GM18870 (cell line): Measurements from ENCODE around the gene TNS2.
"Not testable (repeated sequence)": the region's sequence is repeated elsewhere in the genome, so short reads cannot be mapped to it uniquely, and the experiment has no call there.

Experiments used
- ATAC-seq: cut with Tn5 transposase; IDR thresholded peaks from one replicate; pipeline ENCODE4 v1.9.1; 2021; ENCODE audit warnings: moderate library complexity; ENCODE audit not compliant: unreplicated experiment

The TNS2 gene

DNA sequence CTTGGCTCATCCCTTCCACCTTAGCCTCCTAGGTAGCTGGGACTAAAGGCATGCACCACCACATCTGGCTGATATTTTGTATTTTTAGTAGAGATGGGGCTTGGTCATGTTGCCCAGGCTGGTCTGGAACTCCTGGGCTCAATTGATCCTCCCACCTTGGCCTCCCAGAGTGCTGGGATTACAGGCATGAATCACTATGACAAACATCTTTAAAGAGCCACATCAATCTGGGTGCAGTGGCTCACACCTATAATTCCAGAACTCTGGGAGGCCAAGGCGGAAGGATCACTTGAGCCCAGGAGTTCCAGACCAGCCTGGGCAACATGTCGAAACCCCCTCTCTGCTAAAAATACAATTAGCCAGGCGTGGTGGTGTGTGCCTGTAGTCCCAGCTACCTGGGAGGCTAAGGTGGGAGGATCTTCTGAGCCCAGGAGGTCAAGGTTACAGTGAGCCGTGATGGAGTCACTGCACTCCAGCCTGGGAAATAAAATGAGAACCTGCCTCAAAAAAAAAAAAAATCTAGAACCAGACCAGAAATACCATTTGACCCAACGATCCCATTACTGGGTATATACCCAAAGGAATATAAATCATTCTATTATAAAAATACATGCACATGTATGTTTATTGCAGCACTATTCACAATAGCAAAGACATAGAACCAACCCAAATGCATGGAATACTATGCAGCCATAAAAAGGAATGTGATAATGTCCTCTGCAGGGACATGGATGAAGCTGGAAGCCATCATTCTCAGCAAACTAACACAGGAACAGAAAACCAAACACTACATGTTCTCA, 45.1 kb downstream of the TNS2 start:
- not testable (repeated sequence) for ATAC-seq

DNA sequence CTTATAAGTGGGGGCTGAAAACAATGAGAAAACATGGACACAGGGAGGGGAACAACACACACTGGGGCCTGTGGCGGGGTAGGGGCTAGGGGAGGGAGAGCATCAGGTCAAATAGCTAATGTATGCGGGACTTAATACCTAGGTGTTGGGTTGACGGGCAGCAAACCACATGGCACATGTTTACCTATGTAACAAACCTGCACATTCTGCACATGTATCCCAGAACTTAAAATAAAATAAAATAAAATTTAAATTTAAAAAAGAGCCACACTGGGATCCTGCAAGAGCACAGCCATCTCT, 45.7 kb downstream of the TNS2 start:
- not testable (repeated sequence) for ATAC-seq

DNA sequence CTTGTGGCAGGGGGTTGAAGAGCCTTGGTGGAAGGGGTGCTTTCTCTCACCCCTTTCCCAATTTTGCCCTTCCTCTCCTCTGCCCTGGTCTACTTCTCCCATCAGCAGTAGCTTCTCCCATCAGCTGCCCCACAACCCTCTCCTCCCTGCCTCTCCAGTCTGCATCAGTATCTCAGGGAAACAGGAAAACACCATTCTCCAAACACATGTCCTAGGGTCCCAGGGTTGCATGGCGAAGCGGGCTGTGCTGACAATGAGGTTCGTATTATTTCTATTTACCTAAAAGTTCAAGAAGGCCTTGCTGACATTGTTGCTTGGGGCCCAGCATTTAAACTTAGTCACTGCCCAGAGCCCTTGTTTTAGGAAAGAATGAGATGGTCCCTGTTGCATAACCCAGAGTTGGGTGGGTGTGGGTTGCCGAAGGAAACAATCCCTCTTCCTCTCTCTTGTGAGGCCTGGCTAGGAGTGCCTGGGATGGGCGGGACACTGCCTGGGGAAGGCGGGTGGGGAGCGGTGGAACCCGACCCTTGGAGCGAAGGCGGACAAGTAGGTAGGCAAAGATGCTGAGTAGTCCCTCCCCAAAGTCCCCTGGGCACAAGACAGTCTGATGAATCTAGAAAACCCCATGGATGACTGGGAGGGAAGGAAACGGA, 46.4 kb downstream of the TNS2 start:
- ATAC-seq, result no peak

DNA sequence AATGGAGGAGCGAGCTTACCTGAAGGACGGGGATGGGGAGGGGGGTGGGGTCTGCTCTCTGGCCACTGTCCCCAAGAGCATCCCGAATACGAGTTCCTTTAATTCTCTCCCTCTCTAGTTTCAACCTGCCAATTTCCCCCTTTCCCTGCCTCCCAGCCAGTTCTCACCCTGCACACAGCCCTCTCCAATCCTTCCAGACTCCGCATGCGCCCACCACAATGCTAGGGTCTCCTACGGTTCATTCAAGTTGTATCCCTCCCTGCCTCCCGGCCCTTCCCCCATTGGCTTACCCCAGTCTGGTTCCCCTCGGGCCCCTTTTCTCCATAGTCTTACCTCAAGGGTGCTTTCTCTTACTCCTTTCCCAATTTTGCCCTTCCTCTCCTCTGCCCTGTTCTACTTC, 46.9 kb downstream of the TNS2 start:
- no peak for ATAC-seq

DNA sequence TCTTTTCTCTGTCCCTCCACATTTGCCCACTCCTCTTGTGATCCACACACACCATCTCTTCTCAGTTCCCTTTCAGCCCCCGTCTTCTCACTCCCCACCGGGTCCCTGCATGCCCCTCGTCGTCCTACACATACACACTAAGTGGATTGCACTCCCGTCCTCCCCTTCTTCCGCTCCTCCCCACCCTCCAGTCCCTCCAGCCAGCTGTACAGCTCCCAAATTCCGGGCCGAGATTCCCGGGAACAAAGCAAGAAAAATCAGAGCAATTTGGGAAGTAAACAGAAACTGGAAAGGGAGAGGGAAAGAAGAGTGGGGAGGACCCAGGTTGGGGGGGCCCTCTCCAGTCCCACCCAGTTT, 47.3 kb downstream of the TNS2 start:
- no peak for ATAC-seq

DNA sequence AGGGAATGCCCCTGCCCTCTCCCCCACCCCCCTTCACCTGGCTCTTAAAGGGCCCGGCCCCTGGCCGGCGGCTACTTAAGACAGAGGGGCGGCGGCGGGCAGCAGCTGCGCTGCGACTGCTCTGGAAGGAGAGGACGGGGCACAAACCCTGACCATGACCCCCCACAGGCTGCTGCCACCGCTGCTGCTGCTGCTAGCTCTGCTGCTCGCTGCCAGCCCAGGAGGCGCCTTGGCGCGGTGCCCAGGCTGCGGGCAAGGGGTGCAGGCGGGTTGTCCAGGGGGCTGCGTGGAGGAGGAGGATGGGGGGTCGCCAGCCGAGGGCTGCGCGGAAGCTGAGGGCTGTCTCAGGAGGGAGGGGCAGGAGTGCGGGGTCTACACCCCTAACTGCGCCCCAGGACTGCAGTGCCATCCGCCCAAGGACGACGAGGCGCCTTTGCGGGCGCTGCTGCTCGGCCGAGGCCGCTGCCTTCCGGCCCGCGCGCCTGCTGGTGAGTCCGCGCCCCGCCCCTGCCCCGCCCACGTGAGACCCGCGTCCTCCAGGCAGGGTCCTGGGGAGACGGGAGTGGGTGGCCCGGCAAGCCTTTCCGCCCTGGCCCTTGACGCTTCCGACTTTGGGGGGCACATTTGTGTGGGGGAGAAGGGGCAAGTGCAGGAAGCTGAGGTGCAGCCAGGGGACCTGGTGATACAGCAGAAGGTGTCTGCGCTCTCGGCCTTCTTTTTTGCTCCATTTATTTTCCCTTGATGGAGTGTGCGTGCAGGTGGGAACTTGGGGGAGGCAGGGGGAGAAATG, 47.9 kb downstream of the TNS2 start, which contains the start of gene IGFBP6:
Gene IGFBP6, plus strand, starts transcription at position 104 of the 790 bp plus-strand sequence. Its CDS starts 51 bp downstream, at position 155.
- no peak for ATAC-seq

DNA sequence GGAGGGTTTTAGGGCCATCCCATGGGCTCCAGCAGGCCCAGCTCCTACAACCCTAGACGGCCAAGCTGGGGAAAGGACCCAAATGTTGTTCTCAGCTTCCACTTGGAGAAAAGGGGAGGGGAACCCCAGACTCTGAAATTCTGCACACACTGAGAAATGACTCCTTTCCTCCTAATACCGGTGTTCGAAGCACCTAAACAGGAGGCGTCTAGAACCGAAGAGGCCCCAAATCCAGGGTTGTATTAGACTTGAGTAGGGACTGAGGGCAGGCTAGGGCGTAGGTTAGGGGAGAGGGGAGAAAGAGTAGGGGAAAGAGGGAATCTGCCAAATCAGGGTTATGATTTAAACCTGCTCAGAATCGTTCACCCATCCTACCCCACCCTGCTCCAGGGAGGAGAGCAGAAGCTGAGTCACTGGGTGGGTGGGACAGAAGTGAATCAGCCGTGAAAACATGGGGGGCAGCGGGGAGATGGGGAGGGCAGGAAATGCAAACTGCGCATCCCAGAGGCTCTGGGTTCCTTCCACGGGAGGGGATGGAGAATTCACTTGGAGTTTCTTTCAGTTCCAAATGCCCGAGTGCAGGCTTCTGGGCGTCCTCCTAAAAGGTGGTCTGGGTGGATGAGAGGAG, 48.6 kb downstream of the TNS2 start:
- no peak for ATAC-seq

DNA sequence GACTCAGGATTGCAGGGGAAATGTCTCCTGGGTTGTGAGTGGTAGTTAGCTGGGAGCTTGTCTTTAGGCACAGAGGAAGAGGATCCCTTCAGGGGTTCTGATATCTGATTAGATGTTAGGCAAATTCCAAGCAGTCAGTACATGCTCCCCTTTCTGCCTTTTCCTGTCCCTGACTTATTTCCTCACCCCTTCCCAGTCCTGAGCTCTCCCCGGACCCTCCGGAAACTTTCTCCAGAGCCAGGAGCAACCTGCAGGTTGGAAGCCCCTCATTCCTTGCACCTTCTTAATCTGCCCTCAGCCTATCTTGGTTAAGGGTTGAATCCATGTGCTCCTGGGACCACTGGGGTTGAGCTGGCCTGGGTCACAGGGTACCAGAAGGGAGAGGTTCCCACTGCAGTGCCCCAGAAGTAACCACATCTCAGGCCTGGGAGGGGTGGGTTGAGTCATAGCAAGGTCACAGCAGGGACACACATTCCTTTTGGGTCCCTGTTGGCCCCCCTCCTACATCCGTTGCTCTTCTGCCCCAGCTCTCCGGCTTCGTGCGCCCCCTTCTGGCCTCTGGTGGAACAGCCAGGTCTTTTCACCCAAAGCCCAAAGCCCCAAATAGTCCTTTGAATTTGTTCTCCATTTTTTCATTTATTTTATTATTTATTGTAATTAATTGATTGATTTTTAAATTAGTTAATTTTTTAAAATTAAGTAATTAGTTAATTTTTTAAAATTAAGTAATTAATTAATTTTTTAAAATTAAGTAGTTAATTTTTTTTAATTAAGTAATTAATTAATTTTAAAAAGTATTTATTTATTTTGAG, 49.4 kb downstream of the TNS2 start:
- peak; percentile 38 for ATAC-seq

DNA sequence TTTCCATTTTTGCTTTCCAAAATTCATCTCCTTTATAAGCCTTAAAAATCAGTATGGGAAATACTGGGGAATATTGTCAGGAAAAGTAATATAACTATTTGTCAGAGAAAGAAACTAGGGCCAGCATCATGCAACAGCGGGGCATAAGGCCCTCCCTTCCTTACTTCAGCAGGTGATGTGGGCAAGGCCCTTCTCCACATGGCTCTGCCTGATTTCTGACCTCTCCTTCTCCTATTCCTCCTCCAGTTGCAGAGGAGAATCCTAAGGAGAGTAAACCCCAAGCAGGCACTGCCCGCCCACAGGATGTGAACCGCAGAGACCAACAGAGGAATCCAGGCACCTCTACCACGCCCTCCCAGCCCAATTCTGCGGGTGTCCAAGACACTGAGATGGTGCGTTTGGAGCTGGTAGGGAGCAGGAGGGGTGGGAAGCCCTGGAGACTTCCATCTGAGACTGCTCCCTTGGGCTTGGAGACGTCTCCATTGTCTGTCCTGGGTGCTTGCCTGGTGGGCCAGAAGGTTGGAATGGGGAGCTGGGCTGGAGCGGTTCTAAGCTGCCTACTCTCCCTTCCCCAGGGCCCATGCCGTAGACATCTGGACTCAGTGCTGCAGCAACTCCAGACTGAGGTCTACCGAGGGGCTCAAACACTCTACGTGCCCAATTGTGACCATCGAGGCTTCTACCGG, 50.7 kb downstream of the TNS2 start:
- ATAC-seq, result no peak

DNA sequence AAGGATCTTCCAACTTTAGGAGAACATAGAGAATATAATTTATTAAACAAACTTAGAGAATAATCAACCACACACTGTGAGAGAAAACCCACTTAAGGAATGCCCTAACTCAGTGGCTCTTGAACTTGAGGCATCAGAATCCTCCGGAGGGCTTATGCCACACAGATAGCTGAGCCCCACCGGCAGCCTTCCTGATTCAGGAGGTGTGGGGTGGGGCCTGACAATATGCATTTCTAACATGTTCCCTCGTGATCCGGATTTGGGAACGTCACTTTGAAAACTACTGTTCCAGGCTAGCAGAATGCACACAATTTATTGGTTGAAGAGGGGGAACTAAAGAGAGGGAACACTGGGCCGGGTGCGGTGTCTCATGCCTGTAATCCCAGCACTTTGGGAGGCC, 51.4 kb downstream of the TNS2 start:
- no peak for ATAC-seq

DNA sequence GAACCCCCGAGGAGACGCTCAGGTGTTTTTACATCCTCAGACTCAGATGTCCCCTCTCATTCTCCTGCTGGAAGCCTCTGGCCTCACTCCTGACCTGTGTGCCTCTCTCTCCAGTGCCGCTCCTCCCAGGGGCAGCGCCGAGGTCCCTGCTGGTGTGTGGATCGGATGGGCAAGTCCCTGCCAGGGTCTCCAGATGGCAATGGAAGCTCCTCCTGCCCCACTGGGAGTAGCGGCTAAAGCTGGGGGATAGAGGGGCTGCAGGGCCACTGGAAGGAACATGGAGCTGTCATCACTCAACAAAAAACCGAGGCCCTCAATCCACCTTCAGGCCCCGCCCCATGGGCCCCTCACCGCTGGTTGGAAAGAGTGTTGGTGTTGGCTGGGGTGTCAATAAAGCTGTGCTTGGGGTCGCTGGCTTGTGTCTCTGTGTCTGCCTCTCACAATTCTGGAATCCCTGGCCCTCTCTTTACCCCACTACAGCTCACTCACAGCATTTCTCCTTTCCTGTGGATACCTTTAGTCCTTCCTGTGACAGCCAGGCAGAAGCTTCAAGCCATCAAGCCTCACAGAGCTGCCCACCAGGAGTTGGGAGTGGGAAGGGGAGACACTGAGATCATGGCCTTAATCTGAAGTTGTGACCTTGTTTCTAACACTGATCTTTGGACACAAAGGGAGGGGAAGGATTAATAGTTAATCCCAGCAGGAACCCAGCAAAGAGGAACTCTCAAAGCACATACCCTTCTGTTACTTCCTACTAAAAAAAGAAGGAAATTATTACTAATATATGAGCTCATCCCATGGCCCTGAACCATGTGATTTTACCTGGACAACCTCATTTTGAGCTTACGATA, 52.3 kb downstream of the TNS2 start:
- no peak for ATAC-seq

DNA sequence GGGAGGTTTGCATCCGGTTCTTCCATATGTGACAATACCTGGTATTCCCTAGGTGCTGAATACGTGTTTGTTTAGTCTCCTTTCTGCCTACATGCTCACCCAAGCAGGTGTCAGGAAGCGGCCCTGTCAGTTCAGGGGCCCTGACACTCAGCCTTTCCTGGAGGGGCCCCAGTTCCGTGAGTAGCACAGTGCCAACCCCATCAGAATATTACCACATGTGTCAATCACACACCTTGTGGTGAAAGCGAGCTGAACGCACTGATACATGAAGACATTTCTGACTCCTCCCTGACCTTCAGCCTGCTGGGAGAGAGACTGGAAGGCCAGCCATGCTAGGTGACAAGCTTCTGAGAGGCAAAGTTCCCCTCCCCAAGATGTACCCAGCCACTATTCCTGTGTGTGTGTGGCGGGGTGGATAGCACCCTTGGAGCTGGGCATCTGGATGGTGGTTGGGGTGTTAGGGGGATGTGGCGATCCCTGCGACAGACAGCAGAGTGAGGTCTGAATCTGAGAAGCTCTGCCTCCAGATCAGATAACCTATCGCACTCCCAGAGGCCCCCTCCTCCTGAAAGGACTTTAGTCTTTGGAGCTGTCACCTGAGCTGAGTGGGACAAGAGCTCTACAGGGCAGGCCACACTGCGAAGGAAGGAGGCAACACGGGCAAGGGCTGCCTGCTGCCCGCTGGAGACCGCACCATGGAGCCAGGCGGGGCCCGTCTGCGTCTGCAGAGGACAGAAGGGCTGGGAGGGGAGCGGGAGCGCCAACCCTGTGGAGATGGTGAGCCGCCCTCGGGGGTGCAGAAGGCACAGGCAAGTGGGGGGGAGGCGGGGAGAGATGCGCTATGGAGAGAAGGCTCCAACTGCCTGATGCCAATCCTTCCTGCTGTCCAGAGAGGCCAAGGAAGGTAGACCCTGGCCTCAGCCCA, 53.3 kb downstream of the TNS2 start, which contains the start of gene SOAT2:
Gene SOAT2, plus strand, starts transcription at position 604 of the 925 bp plus-strand sequence. Its CDS starts 92 bp downstream, at position 696.
- no peak for ATAC-seq

DNA sequence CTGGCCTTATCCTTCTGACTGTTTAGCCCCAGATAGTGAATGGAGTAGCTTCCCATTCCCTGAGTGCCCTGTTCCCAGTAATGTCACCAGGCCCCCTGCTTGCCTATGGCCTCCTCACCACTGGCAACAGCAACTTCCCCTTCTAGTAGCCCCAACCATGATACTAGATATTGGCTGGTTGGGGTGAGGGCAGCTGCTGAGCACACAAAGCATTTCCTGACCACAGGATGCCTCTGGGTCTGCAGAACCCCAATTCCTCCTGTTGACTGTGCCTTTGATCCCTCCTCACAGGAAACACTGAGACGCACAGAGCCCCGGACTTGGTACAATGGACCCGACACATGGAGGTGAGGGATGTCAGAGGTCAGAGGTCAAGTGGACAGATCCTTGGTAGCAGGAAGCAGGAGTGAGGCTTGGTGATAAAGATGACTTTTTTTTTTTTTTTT, 54.0 kb downstream of the TNS2 start:
- no peak for ATAC-seq

DNA sequence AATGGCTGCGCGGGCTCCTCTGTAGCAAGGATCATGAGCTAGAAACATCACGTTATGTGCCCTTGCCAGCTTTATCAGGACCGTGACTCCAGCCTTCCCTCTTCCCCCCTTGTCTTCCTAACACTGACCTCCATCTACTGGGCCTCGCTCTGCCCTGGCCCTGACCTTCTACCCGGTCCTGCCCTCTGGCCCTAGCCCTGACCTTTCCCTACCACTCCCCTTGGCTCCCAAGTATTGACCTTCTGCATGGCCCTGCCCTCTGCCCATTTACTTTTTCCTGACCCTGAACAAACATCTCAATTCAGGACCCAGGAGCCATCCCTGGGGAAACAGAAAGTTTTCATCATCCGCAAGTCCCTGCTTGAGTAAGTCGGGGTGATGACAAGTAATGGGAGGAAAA, 55.4 kb downstream of the TNS2 start:
- ATAC-seq, result no peak

DNA sequence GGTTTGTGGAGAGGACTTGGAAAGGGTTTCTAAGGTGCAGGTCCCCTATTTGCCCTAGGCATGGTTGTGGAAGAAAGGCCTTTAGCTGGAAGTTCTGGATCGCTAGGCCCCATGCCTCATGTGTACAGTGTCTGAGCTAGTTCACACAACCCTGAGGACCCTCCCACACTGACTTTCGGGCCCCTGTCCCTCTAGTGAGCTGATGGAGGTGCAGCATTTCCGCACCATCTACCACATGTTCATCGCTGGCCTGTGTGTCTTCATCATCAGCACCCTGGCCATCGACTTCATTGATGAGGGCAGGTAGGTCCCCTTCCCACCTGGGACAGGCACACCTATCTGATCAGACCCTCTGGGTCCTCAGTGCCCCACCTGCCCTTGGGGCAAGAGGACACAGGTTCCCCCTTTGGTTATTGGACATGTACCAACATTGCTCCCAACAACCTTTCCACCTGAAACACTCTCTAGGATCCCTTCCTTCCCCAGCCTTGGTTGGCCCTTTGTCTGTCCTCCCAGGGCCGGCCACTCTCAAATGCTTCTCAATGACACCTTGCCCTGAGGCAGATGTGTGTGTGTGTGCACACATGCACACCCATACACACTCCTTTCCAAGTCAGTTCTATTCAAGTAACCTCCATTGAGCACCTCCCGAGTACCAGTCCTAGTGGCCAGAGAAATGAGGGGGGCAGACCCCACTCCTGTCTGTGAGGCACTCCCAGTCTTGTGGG, 56.0 kb downstream of the TNS2 start:
- ATAC-seq, result no peak

DNA sequence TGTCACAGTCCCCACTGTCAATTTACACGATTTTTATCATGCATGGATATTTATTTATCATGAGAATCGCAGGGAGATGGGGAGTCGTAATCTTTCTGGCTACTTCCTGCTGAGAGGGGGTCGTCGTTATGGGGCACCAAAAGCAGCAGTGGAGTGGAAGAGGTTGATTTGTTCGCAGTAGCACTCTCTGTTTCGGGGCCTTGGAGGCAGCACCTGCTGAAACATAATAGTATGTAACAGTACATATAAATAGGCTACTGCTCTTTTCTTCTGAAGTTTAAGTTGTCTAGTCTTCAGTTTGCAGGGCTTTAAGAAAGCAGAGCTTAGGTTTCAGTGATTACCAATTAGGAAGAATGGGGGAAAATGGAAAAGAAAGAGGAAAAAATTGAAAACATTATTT, 57.3 kb downstream of the TNS2 start:
- no peak for ATAC-seq

DNA sequence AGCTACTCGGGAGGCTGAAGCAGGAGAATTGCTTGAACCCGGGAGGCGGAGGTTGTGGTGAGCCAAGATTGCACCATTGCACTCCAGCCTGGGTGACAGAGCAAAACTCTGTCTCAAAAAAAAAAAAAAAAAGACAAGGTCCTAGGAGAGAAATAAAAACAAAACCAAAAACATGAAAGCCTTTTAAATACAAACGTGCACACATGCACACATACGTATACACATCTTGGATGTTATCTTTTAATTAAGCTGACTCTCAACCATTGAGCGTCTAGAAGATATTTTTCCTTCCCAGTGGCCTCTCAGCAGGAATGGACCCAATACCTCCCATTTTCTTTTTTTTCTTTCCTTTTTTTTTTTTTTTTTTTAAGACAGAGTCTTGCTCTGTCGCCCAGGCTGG, 62.6 kb downstream of the TNS2 start:
- not testable (repeated sequence) for ATAC-seq
